GM18526 (cell line): ENCODE data around the gene LRPAP1.

Experiments used
- POLR2A ChIP-seq: IDR thresholded peaks from 3 replicates; pipeline ENCODE4 v1.6.1; 2011; ENCODE audit not compliant: insufficient read length; ENCODE audit errors: extremely low read depth

The LRPAP1 gene

DNA sequence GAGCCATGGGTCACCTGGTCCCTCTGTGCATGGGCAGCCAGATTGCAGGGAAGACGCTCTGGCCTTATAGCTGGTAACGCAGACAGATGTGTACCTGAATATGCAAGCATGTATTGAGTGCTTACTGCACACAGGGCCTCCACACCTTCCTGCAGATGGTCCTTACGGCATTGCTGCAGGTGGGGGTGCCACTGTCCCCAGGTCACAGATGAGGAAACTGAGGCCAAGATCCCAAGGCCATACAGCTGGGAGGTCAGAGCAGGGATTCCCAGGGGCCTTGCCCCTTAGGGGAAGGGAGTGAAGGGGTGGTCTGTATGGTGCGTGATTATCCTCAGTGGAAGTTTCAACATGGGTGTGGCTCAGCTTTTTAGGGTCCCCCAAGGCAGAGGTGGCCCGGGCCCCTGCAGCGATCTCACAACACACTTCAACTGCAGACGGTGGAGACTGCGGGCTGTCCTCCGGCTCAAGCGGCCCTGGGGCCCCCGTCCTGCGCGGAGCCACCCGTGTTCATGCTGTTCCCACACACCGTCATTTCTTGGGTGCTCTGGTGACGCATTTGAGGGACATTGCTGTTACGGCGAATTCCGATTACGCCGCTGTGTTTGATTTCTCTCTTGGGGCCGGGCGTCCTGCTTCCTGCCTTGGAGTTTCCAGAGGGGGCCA, 61.0 kb downstream of the LRPAP1 start:
- no peak for TF ChIP-seq POLR2A

- TF ChIP-seq POLR2A: no peak
These were observed 61.8 kb downstream of the LRPAP1 start for GRCh38 chr4:3470244-3471097.

- TF ChIP-seq POLR2A: no peak
These were observed 62.6 kb downstream of the LRPAP1 start for GRCh38 chr4:3469386-3470243.

DNA sequence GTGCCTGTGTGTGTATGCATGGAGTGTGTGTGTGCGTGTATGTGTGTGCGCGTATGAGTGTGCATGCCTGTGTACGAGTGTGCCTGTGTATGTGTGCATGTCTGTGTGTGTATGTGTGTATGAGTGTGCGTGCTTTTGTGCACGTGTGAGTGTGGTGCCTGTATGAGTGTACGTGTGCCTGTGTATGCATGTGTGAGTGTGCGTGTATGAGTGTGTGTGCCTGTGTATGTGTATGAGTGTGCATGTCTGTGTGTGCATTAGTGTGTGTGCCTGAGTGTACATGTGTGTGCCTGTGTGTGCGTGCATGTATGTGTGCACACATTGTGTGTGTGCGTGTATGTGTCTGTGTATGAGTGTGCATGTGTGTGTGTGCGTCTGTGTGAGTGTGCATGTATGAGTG, 63.4 kb downstream of the LRPAP1 start:
- TF ChIP-seq POLR2A: no peak

DNA sequence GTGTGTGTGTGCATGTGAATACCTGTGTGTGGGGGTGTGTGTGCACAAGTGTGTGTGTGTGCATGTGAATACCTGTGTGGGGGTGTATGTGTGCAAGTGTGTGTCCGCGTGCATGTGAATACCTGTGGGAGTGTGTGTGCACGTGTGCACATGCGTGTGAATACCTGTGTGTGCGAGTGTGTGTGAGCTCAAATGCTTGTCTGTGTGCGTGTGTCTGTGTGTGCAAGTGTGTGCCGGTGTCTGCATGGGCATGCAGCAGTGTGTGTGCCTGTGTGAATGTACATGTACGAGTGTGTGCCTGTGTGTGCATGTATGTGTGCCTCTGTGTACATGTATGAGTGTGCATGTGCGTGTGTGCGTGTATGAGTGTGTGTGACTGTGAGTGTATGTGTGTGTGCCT, 64.1 kb downstream of the LRPAP1 start:
- no peak for TF ChIP-seq POLR2A

- TF ChIP-seq POLR2A: no peak
These were observed 64.6 kb downstream of the LRPAP1 start for GRCh38 chr4:3467601-3468031.

DNA sequence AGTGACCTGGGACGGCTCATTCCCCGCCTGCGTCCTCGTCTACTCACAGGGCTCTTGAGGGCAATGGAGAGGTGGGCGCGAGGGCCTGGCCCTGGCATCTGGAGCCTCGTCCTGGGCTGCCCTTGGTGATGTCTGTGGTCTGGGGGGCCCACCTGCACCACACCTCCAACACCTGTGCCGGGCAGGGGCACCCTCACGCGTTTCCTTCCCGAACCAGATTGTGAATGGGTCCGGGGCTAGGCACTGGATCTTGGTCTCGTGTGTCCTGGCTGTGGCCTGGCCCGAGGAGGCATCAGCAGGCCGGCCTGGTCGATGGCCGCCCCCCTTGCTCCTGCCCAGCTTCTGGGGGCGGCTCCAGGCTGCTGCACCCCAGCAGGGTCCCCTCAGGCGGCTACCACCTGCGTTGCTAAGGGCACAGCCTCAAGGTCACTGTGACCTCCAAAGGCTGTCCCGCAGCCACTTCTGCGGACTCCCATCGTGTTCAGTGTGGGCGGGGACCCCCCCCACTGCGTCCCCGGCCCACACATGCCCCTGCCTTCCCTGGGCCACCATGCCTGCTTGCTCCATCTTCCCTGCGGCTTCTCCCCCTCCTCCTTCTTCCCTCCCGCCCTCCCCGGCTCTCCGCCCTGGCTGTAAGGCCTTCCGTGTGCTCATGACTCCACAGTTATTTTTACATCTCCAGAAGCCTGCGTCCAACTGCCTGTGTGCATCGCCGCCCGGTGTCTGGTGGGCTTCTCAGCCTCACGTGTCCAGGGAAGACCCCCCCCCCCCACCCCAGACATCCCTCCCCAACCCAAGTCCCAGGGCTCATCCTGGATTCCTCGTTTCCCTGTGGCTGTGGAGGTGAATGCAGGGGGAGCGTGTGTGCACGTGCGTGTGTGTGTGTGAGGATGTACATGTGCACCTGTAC, 65.3 kb downstream of the LRPAP1 start:
- TF ChIP-seq POLR2A: no peak

DNA sequence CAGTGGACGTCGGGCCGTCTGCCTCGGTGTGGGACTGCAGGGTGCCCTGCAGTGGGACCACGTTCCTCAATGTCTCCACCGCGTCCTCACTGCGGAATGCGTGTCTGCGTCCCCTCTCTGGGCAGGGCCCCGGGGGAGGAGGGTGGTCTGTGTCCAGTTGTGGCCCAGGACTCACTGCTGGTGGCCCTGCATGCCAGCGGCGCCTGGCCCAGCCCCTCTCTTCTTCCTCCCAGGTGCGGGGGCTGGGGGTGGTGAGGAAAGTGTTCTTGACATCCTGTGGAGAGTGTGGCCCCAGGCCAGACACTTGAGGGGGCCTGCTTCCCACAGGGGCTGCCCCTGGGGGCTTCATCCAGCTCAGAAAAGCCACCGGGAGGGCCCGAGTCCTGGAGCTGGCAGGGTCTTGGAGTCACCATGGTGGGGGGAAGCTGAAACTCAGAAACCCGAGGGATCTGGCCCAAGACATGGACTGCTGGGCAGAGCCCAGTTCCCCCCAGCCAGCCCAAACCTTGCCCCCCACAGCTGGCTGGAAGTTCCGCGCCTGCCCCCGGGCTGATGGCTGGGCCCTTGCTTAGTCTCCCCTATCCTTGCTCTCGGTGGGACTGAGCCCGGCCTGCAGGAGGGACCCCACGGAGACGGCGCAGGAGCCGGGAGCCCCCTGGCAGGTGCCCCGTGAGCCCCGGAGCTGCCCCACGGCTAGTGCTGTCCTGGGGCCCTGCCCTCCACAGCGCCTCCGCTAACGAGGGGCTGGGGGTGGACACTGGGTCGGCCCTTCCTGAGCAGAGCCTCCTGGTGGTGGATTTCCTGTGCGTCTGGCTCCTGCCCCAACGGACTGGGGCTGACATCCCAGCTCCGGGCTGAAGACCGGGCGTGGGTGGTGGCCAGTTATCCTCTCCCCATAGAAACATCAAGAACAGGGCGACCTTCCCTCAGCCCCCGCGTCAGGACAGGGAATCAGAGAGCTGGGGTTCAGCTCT, 66.2 kb downstream of the LRPAP1 start:
- no peak for TF ChIP-seq POLR2A

DNA sequence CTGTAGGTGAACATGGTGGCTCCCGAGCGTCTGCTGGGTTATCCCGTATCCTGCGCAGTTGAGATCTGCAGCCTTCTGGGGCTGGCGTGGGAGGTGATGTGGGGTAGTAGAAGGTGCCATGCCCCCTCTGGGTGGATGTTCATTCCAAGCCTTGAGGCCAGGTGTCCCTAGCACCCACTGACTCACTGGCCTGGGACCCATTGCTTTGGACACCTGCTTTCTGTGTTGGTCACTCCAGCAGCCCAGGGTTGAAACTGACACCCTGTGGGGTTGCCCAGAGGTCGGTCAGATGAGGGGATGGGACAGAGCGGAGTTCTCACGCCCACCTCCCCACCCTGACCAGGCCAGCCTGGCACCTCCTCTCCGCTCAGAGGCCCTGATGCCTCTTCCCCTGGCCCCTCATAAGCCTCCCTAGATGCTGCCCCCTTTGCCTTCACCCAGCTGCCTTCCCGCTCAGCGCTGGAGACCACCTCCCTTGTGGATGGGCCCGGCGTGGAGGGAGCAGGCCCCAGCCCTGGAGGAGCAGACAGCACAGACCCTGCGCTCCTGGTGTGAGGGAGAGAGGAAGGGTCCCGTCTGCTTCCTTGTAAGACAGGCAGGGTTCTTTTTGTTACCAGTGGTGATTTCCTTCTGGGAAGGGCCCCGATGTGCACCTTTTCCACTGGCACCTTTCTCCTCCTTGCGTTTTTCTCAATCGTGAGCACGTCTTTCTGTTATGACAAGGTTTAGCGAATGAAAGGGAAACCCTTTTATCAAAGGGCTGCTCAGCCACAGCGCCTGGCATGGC, 67.1 kb downstream of the LRPAP1 start:
- no peak for TF ChIP-seq POLR2A

DNA sequence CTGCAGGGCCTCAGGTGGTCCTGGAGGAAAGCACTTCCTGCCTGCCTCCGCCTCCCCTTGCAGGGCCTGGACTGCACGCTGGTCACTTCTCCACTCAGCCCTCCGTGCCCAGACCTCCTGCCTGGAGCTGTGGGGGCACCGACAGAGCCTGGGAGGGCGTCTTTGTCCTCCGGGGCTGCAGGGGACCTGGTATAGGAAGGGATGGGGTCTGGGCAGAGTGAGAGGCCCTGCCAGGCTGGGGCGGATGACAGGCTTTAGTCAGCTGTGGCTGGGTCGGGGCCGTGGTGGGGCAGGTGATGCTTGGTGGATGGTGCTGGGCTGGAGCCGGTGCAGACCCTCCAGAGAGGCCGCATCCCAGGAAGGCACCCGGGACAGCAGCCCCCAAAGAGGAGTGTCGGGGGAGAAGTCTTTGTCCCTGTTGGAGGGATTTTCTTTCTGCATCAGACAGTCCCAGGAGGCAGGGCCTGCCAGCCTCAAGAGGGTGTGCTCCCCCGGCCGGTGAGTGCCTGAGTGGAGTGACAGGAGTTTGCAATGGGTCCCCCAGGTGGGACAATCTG, 67.8 kb downstream of the LRPAP1 start:
- TF ChIP-seq POLR2A: no peak

GRCh38 chr4:3463556-3464348, 68.5 kb downstream of the LRPAP1 start:
- TF ChIP-seq POLR2A: no peak
